ENCODE data around the gene NEU4. TPM values are rescaled to one million over a fixed set of nuclear protein-coding genes. Genes with fewer than 3 reads are reported as not detected.

Gene NEU4
- polyA plus RNA-seq, 1 donor from 2014 or later, result not detected

DNA sequence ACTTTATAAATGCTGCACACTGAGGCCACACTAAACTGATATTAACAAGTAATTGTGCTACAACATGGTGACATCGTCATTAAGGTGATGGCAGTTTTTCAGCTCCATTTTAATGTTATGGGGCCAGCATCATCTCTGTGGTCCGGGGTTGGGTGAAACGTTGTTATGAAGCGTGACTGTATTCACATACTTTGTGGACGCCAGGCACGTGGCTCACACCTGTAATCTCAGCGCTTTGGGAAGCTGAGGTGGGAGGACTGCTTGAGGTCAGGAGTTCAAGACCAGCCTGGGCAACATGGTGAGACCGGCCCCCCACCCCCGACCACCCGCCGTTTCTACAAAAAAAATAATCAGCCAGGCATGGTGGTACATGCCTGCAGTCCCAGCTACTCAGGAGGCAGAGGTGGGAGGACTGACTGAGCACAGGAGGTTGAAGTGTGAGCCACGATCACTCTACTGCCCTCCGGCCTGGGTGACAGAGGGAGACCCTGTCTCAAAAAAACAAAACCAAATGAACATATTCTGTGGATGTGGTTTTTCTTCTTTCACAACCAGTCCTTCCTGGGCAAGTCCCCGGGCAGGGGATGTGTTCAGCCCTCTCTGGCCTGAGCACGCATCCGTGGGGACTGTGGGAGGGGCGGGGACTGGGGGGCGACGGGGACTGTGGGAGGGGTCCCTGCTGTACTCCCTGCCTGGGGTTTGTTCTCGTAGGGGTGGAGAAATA is 45.3 kb upstream of the NEU4 start:
- H3K9me2 ChIP-seq (ENCODE audit: insufficient read depth, low read length), result no peaks in the 10 kb centered on the region
- no peaks in the 10 kb centered on the region for H3K79me2 ChIP-seq (replicated peaks; ENCODE audit: insufficient read depth, low read length)
- TF ChIP-seq MXI1 (conservative IDR thresholded peaks at IDR 0.05; ENCODE audit: poor library complexity, severe bottlenecking), result no peak
- TF ChIP-seq, protein P1, sequence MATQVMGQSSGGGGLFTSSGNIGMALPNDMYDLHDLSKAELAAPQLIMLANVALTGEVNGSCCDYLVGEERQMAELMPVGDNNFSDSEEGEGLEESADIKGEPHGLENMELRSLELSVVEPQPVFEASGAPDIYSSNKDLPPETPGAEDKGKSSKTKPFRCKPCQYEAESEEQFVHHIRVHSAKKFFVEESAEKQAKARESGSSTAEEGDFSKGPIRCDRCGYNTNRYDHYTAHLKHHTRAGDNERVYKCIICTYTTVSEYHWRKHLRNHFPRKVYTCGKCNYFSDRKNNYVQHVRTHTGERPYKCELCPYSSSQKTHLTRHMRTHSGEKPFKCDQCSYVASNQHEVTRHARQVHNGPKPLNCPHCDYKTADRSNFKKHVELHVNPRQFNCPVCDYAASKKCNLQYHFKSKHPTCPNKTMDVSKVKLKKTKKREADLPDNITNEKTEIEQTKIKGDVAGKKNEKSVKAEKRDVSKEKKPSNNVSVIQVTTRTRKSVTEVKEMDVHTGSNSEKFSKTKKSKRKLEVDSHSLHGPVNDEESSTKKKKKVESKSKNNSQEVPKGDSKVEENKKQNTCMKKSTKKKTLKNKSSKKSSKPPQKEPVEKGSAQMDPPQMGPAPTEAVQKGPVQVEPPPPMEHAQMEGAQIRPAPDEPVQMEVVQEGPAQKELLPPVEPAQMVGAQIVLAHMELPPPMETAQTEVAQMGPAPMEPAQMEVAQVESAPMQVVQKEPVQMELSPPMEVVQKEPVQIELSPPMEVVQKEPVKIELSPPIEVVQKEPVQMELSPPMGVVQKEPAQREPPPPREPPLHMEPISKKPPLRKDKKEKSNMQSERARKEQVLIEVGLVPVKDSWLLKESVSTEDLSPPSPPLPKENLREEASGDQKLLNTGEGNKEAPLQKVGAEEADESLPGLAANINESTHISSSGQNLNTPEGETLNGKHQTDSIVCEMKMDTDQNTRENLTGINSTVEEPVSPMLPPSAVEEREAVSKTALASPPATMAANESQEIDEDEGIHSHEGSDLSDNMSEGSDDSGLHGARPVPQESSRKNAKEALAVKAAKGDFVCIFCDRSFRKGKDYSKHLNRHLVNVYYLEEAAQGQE (IDR thresholded peaks at IDR 0.05; ENCODE audit: borderline replicate concordance), result no peak
- TF ChIP-seq SMC3 (conservative IDR thresholded peaks at IDR 0.05; ENCODE audit: poor library complexity), result no peak
- no peak for TF ChIP-seq TAF1 (IDR thresholded peaks at IDR 0.05; ENCODE audit: low read depth)
- no peak for TF ChIP-seq EP300 (conservative IDR thresholded peaks at IDR 0.05; ENCODE audit: poor library complexity, severe bottlenecking)
- no peak for TF ChIP-seq RAD21 (conservative IDR thresholded peaks at IDR 0.05)
- TF ChIP-seq, protein P2, sequence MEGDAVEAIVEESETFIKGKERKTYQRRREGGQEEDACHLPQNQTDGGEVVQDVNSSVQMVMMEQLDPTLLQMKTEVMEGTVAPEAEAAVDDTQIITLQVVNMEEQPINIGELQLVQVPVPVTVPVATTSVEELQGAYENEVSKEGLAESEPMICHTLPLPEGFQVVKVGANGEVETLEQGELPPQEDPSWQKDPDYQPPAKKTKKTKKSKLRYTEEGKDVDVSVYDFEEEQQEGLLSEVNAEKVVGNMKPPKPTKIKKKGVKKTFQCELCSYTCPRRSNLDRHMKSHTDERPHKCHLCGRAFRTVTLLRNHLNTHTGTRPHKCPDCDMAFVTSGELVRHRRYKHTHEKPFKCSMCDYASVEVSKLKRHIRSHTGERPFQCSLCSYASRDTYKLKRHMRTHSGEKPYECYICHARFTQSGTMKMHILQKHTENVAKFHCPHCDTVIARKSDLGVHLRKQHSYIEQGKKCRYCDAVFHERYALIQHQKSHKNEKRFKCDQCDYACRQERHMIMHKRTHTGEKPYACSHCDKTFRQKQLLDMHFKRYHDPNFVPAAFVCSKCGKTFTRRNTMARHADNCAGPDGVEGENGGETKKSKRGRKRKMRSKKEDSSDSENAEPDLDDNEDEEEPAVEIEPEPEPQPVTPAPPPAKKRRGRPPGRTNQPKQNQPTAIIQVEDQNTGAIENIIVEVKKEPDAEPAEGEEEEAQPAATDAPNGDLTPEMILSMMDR (IDR thresholded peaks at IDR 0.05; ENCODE audit: poor library complexity, severe bottlenecking), result no peak
- TF ChIP-seq EZH2 (IDR thresholded peaks at IDR 0.05; ENCODE audit: borderline replicate concordance, insufficient read depth, low read length, poor library complexity, severe bottlenecking), result no peak
- no peak for TF ChIP-seq POLR2AphosphoS5 (IDR thresholded peaks at IDR 0.05)
- H3K27me3 ChIP-seq (ENCODE audit: insufficient read depth, low read depth, low read length), result no peaks in the 10 kb centered on the region
- H3K9me3 ChIP-seq (ENCODE audit: low read length), result peaks cover 5% of the 10 kb centered on the region
- no peaks in the 10 kb centered on the region for H3F3A ChIP-seq (ENCODE audit: insufficient read depth, low read length, poor library complexity, severe bottlenecking)
- H3K4me3 ChIP-seq (ENCODE audit: low read length), result no peak overlapping the region
- H3K36me3 ChIP-seq (ENCODE audit: insufficient read depth, low read length), result peaks cover 7% of the 10 kb centered on the region
- no peak overlapping the region for H3K4me2 ChIP-seq (ENCODE audit: low read length)
- no peak overlapping the region for H3K9ac ChIP-seq (ENCODE audit: low read length)
- no peaks in the 10 kb centered on the region for H4K20me1 ChIP-seq (ENCODE audit: insufficient read depth)
- H3K27ac ChIP-seq (ENCODE audit: low read length), result no peak overlapping the region
- no peak overlapping the region for H2AFZ ChIP-seq (ENCODE audit: low read depth, low read length)

DNA sequence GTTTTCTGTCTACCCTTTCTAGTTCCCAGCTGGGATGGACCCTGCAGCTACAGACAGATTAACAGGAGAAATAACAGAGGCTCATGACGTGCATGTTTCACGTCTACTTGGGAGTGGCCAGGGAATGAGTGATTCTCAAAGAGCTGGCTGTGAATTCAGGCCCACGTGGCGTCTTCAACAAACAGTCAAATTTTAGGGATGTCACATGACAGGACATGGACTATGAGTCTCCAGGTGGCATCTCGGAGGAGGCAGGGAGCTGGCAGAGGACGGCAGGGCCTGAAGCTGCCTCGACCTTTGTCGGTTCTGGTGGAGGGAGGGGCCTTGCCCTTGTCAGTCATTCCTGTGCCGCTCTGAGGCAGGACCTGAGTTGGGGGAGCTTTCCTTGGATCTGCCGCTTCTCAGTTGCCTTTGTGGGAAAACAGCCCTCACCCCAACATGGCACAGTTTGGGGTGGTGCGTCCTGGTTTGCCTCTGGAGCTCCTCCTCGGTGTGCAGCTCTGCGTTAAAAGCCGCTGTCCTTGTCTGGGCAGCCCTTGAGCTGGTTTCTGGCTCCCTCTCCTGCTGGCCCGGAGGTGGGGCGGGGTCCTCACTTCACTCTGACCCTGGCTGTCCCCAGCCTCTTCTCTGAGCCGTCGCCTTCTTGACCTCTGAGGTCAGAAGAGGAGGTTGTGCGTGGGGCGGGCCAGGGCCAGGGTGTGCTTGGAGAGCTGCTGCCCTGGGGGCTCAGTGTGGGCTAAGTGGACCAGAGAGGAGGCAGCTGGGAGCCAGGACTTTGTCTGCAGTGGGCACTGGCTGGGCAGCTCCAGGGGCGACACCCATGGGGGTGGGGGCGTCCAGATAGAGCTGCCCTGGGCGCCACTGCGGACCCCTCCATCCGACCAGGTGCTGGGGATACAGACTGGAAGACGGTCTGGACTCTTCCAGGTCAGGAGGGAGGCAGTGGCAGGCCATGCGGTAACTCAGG is 44.4 kb upstream of the NEU4 start:
- Histone ChIP-seq H3K4me2 (ENCODE audit: low read length) (no peak overlapping the region), H2AFZ (ENCODE audit: low read depth, low read length) (no peak overlapping the region), H3K9ac (ENCODE audit: low read length) (no peak overlapping the region), H3K36me3 (ENCODE audit: insufficient read depth, low read length) (peaks cover 7% of the 10 kb centered on the region), H3K9me2 (ENCODE audit: insufficient read depth, low read length) (no peaks in the 10 kb centered on the region), H3K9me3 (ENCODE audit: low read length) (peaks cover 5% of the 10 kb centered on the region), H4K20me1 (ENCODE audit: insufficient read depth) (no peaks in the 10 kb centered on the region), H3K79me2 (replicated peaks; ENCODE audit: insufficient read depth, low read length) (no peaks in the 10 kb centered on the region), H3K27me3 (ENCODE audit: insufficient read depth, low read depth, low read length) (no peaks in the 10 kb centered on the region), H3K4me3 (ENCODE audit: low read length) (no peak overlapping the region), H3K27ac (ENCODE audit: low read length) (no peak overlapping the region), H3F3A (ENCODE audit: insufficient read depth, low read length, poor library complexity, severe bottlenecking) (no peaks in the 10 kb centered on the region)
- TF ChIP-seq MXI1 (conservative IDR thresholded peaks at IDR 0.05; ENCODE audit: poor library complexity, severe bottlenecking) (no peak), TAF1 (IDR thresholded peaks at IDR 0.05; ENCODE audit: low read depth) (no peak), POLR2AphosphoS5 (IDR thresholded peaks at IDR 0.05) (no peak)

Data from neural cell (in vitro differentiated cells).